Activated effector memory CD4-positive, alpha-beta T cell treated with anti-CD3 and anti-CD28 coated beads, Interleukin-2, amount 50 U/mL, for 16 hours (primary cell): ENCODE data around the gene ITPR2.

ENCODE experiments used
- DNase-seq: peaks from one replicate; pipeline ENCODE4 v3.0.0-alpha.2; 2020

The ITPR2 gene

DNA sequence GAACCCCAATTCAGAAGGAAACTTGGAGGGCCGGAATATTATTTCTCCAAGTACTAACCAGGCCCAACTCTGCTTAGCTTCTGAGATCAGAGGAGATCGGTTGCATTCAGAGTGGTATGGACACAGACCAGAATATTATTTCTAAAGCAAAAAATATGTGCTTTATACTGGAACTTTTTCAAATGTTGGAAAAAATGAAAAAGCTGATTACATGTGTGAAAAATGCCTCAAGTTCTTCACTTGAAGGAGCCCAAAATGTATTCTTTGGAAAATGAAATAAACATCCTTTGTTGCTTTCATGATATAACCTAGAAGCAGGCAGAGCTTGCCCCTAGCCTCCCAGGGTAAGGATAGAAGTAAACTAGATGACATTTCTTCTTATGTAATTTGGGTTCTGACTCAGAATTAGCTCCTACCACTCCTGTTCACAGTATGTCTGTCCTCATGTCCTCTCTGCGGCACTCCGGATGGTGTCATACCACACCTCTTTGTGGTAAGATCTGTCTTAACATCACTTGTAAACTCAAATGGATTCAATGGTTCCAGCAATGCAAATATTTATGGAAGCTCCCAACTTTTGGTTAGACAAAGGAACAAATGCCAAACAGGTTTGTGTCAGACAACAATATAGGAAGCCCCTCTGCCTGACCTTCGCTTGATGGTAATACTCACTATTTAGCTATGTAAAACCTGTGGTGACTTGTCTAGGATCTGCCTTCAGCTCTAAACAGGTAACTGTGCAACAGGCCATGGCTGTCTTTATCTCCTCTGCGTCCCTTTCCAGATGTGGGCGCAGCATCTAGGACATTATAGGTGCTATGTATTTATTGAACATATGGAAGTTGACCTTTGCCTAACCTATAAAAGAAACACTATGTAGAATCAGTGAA is 459.1 kb downstream of the ITPR2 start:
- DNase-seq: no peak

DNA sequence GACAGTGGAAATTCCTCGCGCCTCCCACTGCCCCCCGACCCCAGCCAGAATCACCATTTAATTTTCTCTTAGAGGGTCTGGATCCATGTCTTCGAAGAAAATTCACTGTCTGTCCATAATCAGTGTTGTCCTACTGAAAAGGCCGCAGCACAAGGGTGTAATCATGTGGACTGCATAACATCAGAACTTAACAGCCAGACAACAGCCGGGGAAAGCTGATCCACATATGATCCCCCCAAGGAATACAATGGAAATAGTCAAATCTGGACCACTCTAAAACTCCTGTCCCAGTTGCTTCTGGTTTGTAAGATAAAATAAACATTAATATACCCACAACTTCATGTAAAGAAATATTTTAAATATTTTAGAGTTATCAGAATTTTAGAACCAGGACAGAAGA is 460.1 kb downstream of the ITPR2 start:
- DNase-seq: no peak

DNA sequence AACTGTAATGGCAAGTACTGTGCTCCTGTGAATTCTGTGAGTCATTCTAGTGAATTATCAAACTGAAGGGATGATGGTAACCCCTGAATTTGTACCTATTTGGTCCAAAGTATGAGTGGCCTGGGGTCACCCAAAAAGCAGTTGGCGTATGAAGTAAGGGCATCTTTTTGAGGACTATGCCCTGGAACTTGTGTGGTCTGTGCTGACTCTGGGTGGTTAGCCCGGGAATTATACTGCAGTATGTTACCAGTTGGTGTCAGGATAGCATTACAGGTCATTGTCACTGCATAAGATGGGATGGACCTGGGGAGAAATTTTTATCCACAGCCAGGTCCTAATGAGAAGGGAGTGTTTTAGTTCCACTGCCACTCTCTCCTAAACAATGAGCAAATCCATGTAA is 462.9 kb downstream of the ITPR2 start:
- no peak for DNase-seq

DNA sequence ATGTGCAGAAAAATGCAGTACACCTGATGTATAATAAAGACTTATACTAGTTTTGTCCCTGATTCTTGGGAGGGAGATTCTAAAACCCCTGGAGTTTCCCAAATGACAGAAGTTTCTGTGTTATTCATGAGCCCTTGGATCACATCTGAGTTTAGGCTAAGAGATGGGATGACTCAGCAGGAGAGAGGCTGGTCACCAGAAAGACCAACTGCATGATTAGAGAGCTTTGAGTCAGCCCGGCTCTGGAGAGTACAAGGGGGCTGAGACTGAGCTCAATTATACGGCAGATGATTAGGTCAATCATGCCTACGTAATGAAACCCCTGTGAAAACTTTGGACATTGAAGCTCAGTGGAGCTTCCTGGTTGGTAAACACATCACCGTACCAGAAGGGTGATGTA is 463.4 kb downstream of the ITPR2 start:
- DNase-seq: no peak

DNA sequence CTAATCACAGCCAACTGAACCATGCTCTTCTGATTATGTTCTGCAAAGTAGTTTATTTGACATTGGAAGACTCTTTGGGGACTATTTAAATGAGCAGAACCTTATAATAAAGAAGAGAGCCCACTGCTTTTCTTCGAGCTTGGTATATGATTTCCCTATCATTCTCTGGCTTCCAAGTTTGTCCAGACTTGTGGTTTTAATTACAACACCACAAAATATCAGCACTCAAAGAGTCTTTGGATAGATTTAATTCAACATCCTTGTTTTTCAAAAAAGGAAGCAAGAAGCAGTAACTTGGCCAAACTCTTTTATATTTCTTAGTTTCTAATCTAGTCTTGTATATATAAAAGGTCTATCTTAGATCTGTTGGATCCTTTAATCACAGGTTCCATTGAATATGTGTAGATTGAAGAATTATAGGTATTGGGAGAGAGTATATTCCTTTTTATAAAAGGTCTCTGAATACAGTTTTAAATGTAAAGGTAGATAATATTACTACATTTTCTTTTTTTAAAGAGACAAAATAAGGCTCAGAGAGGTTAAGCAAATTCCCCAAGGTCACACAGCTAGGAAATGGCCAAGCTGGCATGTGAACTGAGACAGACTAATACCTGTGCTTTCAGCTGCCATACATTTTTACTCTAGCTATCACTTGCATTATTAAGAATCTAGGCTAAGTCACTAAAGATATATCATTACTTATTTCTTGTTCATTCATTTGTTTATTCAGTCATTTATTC is 464.8 kb downstream of the ITPR2 start:
- no peak for DNase-seq

DNA sequence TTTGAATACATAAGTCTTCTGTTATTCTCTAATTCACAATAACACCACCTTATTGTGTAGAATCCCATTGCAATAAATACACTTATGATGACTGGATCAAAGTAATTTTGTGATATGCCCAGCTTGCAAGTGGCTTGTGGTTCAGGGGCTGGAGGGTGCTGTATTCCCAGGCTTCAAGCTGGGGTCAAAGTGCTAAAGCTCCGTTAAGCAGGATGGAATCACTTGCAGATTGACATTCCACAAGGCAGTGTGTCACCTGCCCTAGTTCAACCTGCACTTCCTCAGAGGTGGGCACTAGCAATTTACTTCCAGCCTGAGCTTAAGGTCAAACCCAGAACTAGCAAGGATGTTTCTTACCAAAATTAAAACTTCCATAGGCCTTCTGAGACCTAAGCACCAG is 471.0 kb downstream of the ITPR2 start:
- no peak for DNase-seq

DNA sequence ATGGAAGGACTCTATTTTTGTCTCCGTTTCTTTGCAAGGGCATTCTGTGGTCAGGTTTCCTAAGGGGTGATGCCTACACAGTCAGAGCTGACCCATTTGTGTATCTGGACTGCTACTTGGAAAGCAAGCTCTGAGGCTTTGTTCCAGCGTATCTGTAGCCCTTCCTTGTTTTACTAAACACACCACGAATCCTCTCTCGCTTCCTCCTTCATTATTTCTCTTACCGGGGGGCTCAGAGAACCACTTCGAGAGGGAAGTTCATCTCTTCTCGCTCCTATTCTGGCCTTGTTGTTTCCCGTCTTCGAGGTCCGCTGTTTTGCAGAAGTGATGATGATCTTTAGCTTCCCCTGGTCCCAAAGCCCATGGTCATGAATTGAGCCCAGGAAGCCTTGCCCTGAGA is 472.9 kb downstream of the ITPR2 start:
- DNase-seq: no peak

DNA sequence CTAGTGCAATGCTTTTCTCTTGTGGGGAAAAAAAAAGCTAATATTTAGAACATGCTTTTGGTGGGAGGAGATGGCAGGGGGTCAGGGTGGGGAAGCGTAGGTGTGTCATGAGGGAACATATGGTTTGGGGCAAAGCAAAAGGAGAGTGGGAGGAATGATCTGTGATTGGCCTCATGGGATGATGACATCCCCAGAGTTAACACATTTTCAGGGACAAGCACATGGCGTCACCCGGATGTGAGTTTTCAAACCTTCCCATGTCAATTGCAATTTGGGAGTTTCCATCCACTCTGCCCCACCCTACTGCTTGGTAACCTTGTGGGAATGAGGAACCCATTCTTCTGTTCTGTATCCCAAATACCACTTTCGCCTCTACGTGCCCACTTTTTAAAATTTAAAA is 473.4 kb downstream of the ITPR2 start:
- DNase-seq: no peak

DNA sequence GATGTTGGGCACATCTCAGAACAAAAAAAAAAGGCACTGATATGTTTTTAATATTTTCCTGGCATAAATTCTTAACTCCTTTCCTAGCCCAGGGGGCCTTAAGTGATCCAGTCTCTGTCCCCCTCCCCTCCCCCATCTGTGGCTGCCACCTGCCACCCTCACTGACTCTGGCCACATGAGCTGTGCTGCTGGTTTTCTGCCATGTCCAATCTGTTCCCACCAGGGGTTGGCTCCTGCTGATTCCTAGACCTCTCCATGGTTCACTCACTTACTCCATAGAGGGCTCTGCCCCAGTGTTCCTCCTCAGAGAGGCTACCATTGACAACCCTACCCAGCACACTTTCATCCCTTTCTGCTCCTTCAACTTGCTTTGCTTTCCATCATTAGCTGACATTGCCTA is 474.3 kb downstream of the ITPR2 start:
- DNase-seq: no peak

DNA sequence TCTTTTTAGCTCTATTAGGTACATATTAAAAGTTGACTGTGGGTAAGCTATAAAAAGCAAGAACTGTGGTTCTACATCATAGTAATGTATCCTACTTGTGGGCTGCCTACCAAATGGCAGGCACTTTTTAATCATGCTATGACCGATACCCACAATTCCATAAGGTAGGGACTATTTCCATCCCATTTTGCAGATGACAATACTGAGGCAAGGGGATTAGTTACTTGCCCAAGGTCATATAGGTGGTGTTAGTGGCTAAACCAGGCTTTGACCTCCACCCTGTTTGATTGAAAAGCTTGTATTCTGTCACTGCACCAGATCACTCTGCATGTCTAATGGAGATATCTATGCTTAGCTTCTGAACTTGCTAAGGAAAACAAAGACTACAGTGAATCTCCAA is 485.7 kb downstream of the ITPR2 start:
- no peak for DNase-seq

DNA sequence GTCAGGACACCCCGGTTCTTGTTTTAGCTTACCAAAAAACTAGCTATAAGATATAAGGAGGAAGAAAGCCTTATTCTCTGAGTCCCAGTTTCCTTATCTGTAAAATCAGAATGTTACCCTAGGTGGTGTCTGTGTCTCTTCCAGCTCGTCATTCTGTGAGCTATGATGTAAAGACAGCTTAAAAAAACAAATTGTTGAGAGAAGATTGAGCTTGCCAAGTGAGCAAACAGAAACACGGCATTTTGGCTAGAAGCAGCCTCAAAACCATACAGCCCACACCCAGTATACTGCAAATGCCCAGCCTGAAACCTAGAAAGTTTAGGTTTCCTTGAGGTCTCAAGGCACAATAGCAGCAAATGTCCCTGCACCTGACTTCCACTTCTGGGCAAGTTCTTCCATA is 486.3 kb downstream of the ITPR2 start:
- no peak for DNase-seq

DNA sequence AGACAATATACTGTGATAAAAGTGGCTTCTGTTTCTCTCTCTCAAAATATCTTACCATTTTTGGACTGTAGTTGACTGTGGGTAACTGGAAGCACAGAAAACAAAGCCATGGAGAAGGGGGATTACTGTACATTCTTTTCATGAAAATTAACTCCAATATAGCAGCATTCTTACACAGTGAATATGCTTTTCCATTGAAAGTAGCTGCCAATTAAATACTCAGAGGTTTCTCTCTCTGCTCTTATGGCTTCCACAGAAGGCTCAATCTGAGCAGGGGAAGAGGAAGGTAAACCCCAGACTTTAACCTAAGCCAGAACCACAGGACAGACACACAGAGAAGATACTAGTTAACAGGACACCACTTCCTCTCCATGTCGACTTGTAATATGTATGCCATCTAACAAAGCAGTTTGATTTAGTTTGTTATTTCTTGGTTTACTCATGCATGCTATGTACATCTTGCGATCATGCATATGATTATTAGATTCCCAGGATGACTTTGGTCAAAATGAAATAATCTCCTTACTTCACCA is 487.5 kb downstream of the ITPR2 start:
- no peak for DNase-seq

DNA sequence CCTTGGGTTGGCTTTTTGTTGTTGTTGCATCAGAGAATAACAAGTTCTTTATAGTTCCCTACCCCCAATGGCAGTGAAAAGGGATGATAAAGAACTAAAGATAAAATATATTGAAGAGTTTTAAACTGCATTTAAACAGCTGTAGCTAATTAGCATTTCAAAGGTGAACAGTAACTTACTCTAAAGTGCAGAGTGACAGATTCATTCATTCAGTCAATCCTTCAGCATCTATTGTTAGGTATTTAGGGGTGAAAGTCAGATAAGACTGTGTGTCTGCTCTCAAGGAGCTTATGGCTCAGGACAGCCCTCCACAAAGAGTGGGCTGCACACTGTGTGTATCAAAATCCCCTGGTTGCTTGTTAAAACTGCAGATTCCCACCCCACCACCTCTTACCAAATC is 491.5 kb downstream of the ITPR2 start:
- DNase-seq: no peak

DNA sequence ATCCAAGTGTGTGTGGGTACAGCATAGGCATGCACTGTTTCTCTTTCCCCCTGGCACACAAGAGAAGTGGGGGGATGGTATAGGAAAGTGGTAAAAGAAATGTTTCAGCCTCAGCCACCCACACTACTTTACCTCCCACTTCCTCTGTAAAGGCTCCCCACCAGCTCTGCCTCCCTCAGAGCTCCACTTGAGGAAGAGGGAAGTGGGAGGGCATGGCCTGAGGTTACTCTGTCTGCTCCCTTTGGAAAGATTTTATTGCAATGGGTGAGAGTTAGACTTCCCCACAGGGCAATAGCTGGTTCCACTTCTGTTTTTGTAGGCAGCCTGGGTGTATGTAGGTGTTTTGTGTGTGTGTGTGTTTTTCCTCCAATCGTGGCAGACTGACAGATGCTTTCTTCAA is 492.3 kb downstream of the ITPR2 start:
- DNase-seq: no peak

DNA sequence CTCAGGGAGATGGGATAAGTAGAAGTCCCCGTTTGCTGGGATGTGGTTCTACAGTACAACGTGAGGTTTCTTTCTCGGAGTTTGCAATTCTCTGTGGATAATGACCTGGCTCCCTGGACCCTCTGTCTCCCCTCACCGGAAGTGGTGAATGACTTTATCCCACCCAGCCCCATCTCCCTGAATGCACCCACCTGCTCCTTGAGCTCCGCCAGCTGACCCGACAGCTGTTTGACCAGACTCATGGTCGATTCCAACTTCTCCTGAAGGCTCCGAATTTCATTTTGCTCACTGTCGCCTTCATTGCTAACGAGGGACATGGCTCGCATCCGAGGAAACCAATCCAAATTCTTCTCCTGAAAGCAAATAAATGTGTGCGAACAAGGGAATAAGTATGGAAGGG is 493.0 kb downstream of the ITPR2 start:
- DNase-seq: no peak

DNA sequence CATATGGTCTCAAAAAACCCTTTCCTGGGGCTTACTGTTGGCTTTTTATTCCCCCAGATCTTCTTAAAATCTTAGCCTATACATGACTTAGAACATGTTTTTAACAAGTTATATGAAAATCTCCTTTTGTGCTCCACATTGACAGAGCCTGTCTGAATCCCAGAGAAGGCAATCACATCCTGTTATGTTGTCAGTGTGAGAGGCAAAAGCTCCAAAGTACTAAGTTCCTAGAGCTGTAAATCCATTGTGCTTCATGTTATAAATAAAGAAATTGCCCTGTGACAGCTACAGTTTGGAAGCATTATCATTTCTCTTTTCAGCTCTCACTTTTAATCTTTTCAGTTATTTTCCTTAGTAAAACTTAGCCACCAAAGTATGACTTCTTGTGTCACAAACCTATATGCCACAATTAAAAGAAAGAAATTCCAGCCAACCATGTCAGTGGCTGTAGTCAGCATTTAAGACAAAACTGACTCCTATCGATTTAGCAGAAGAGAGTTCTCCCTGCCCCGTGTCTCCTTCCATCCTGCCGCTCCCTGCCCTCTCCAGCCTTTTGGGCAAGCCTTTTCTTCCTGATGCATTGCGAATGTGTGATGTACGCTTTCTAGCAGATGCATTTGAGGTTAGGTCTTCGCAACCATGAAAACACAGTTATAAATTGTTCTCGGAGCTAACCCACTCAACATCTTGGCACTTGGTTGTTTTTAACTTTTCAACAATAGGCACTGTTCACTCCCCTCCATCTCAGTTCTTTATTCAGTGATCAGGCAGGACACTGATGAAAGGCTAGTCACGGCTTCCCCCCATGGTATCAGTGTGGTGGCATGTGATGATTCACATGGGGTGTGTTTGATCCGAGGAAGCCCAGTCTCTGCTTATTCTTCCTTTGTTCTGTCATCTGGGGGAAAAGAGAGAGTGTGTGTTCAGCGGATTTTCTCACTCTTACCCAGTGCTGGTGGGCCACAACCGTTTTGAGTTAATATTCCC is 494.1 kb downstream of the ITPR2 start:
- no peak for DNase-seq

DNA sequence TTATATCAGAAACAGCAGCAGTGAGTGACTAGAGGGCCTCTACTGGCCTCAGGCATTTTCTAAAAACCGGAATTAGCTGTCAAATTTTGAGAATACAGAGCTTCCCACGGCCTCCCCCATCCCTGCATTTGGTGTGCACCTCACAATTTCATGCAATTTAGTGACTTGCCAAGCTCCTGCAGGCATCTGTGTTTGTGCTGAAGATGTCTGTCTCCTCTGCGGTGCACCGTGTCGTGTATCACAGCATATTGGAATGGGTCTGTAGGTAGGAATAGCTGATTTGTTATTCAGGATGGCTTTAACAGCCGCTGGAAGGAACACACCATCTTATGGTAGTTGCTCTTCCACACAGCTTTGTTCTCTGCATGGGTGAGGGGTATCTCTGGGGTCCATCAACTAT is 497.3 kb downstream of the ITPR2 start:
- DNase-seq: no peak

DNA sequence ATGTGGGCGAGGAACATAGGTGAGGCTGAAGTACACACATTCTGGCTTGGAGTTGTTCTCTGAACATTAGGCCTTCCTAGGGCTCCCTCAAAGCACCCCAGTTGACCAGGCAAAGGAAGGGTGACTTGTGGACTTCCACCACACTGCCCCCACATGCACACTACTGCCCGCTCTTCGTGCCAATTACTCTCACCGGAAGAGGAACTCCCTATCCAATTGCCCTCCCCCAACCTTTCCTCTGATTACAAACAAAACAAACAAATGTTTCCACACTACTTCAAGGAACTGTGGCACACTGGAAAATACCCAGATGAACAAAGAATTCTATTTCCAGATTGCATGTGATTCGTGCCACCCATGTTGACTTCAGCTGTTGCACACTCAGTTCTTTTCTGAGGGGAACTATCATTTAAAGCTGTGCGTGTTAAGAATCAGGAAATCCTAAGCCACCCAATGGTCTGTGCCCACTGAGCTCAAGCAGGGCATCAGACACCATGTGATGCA is 498.3 kb downstream of the ITPR2 start:
- DNase-seq: no peak

DNA sequence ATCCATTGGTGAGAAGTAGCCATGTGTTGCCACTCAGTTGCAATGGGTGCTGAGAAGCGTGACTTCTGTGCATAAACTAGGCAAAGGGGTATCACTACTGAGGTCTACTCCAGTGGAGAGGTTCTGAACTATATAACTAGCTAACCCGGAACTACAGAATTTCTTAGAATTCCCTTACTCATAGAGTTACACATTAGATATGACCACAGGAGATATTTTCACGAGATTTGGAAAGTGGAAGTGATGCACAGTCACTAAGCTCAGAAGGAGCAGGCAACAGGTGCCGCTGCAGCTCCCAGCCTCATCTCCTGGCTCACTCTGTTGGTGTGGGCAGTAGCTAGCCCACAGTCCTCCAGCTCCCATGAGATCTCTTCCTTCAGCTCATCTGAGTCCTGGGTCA is 501.0 kb downstream of the ITPR2 start:
- DNase-seq: no peak

DNA sequence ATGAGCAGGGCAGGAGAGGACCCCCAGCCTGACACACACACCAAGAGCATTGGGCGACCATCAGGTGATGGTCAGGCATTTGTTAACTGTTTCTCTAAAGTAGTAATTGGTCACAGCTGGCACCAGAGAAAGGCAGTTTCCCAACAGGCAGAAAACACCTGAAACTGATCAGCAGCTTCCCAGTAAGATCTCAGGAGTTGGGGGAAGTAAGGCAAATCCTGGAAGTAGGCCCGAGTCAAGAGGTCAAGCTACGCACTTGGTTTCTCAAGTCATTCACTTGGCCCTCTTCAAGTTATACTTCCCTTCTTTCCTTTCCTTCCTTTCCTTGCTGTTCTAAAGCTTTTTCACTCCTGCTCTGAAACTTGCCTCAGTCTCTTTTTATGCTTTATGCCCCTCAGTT is 501.9 kb downstream of the ITPR2 start:
- DNase-seq: no peak

DNA sequence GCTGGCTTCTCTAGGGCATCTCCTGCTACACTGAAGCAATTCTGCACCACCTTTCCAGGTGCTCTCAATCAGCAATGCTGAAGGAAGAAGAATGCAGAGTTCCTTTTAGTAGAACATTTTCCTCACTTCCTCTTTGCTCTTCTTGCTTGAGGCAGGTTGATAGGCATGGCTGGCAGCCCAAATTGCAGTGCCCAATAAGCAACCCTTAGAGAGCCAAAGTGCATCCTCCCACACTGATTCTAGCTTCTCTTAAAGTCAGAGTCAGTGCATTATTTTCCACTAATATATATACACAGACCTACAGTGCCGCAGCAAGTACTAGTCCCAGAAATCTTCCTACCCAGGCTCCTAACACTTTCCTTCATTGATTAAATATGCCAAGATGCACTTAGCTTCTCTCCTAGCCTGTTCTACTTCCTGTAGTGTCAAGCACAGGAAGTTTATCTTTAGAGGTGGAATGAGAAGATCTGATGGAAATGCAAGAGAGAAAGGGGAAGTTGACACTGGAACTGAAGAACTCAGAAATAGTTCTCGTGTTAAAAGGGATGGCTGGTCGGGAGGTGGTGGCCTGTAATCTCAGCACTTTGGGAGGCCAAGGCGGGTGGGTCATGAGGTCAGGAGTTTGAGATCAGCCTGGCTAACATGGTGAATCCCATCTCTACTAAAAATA is 504.9 kb downstream of the ITPR2 start:
- DNase-seq: no peak

DNA sequence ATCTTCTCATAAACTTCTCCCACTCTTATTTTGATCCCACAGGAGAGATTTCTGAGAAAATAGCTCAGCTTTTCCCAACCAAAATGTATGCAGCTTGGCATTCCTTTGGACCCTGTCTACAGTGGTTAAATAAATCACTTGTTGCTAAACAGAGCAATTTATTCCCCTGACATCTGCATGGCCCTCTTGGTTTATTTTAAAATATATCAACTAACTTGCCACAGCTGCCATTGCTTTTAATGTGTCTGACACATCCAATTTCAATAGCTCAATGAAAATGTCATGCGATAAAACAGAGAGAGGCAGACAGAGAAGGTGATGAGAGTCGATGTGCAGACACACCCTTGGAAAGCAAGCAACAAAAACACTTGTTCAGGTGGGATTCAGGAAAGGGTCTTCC is 509.3 kb downstream of the ITPR2 start:
- DNase-seq: no peak
